AG04450 (cell line): ENCODE results near the gene MSI2. TPM values are rescaled to one million over a fixed set of nuclear protein-coding genes. Genes with fewer than 3 reads are reported as not detected.

ENCODE experiments used
- CTCF ChIA-PET: fragments of 300-600, 350-600 bp; formaldehyde crosslinking; extraction: SDS; loops from one replicate; lab custom pipeline; 2022; ENCODE audit warnings: antibody characterized with exemption, inconsistent platforms; lab: Charles Lee
- POLR2A ChIA-PET: fragments of 350-600 bp; formaldehyde crosslinking; extraction: SDS; loops from one replicate; lab custom pipeline; 2021; ENCODE audit warnings: antibody characterized with exemption, inconsistent platforms; lab: Yijun Ruan, JAX
- DNase-seq: peaks from one replicate; pipeline ENCODE4 v3.0.0-alpha.2; 2011; ENCODE audit warnings: low read depth, low spot score
- H3K27ac ChIP-seq: one replicate; pipeline ENCODE4 v1.5.1; 2012; ENCODE audit warnings: low read depth, low read length, control low read depth
- H3K27me3 ChIP-seq: one replicate; pipeline ENCODE4 v1.6.0; 2012; ENCODE audit warnings: low read length; ENCODE audit not compliant: control insufficient read depth, insufficient read depth
- H3K4me3 ChIP-seq: 2 replicates; pipeline ENCODE4 v1.5.1; 2011; ENCODE audit warnings: mild to moderate bottlenecking, low read depth, low read length, control low read depth
- H3K9me3 ChIP-seq: 2 replicates; pipeline ENCODE4 v1.5.1; 2012; ENCODE audit warnings: low read length; ENCODE audit not compliant: control insufficient read depth, insufficient read depth
- polyA plus RNA-seq: library from polyadenylated mRNA; depleted of rRNA; stranded (reverse); fragments of >200 nt; gene quantifications from 2 replicates; pipeline ENCODE4 v1.2.3, GENCODE V29; 2011
- TF ChIP-seq, protein P1 (sequence below): IDR thresholded peaks from 2 replicates; pipeline ENCODE4 v1.5.1; 2011; ENCODE audit warnings: low read depth, low read length, control low read depth, inconsistent platforms

MSI2 gene
- polyA plus RNA-seq, 1 experiment = 26.2 TPM

DNA sequence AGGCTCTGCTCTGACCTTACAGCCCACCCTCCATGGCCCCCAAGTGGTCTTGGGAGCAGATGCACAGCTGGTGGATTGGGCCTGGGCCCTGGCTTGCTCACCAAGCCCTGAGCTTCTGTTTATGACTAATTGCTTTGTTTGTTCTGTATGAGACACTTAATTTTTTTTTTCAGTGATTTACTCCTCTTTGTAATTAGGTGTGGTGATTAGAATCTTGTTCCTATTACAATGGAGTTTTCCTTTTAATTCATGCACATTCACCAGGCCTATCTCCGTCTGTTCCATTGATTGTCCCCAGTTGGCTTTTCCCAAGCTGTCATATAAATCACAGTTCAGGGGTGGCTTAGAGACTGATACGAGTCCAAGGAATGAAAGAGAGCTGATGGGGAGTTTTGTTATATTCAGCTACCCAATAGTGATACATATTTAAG lies 246.5 kb downstream of the MSI2 start:
- H3K9me3 ChIP-seq = no peaks in the 10 kb centered on the region
- no peak overlapping the region for H3K27ac ChIP-seq
- POLR2A ChIA-PET = no interaction called here
- H3K4me3 ChIP-seq = no peak overlapping the region
- DNase-seq = no peak
- CTCF ChIA-PET = interaction anchor here (0.9 kb wide), 1 partner anchor 260 kb away, joined by 4 read pairs; no protein-coding TSS in a partner anchor
- H3K27me3 ChIP-seq = no peaks in the 10 kb centered on the region
- TF ChIP-seq, protein P1, sequence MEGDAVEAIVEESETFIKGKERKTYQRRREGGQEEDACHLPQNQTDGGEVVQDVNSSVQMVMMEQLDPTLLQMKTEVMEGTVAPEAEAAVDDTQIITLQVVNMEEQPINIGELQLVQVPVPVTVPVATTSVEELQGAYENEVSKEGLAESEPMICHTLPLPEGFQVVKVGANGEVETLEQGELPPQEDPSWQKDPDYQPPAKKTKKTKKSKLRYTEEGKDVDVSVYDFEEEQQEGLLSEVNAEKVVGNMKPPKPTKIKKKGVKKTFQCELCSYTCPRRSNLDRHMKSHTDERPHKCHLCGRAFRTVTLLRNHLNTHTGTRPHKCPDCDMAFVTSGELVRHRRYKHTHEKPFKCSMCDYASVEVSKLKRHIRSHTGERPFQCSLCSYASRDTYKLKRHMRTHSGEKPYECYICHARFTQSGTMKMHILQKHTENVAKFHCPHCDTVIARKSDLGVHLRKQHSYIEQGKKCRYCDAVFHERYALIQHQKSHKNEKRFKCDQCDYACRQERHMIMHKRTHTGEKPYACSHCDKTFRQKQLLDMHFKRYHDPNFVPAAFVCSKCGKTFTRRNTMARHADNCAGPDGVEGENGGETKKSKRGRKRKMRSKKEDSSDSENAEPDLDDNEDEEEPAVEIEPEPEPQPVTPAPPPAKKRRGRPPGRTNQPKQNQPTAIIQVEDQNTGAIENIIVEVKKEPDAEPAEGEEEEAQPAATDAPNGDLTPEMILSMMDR = no peak

- ChIA-PET POLR2A (no interaction called here), CTCF (interaction anchor here (1.1 to 1.5 kb wide), 2 partner anchors 244 to 261 kb away, joined by 3 to 4 read pairs; no protein-coding TSS in a partner anchor)
- no peak for DNase-seq
- Histone ChIP-seq H3K9me3 (no peaks in the 10 kb centered on the region), H3K4me3 (no peak overlapping the region), H3K27ac (no peak overlapping the region), H3K27me3 (no peaks in the 10 kb centered on the region)
- TF ChIP-seq, protein P1 = no peak
Measured at GRCh38 chr17:57504208-57504607, 247.9 kb downstream of the MSI2 start.

DNA sequence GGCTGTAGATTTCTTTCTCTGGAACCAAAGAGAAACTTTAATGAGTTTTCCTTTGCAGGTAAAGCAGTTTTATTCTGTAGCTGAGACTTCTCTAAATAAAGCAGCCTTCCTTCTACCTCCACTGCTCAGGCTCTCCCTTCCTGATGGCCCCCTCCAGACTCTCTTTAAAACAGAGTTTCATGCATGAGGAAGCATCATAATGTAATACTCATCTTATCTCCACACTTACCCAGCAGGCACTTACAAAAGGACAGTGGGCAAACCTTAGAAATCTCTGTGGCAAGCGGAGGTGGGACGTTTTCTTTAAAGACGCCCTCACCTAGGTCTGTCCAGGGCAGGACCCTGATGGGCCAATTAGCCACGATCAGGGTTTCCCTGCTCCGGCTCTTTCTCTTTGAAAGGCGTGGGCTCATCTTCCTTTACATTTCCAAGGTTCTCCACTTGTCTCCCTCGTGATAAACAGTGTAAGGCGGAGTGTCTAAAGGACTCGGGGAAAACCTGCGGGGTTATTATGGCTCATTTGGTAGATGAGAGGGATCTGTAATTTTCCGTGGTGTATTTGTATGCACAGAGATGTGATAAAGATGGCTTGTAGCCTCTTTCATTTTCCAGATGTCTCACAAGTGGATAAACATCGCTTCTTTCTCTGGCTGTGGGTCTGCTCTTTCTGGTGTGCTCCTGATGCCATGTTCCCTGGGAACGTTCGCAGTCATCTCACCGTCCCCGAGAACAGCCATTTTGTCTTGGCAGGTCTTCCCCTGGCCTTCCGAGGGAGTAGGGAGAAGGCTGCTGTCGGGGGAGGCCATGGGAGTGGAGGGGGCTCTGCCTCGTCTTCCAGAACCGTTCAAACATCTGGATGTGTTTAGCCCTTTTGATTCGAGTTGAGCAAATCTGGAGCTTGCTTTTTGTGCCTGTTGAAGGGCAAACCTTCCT lies 249.8 kb downstream of the MSI2 start:
- DNase-seq = no peak
- Histone ChIP-seq H3K4me3 (no peak overlapping the region), H3K27ac (no peak overlapping the region), H3K9me3 (no peaks in the 10 kb centered on the region), H3K27me3 (no peaks in the 10 kb centered on the region)
- POLR2A ChIA-PET = no interaction called here
- CTCF ChIA-PET = interaction anchor here (1.5 kb wide), 1 partner anchor 242 kb away, joined by 4 read pairs; no protein-coding TSS in a partner anchor
- TF ChIP-seq, protein P1 = no peak

- TF ChIP-seq, protein P1 = no peak
- DNase-seq = no peak
- Histone ChIP-seq H3K9me3 (no peaks in the 10 kb centered on the region), H3K27me3 (no peaks in the 10 kb centered on the region), H3K4me3 (no peak overlapping the region), H3K27ac (no peak overlapping the region)
- CTCF ChIA-PET = no interaction called here
- POLR2A ChIA-PET = no interaction called here
Measured at GRCh38 chr17:57506774-57507127, 250.4 kb downstream of the MSI2 start.

DNA sequence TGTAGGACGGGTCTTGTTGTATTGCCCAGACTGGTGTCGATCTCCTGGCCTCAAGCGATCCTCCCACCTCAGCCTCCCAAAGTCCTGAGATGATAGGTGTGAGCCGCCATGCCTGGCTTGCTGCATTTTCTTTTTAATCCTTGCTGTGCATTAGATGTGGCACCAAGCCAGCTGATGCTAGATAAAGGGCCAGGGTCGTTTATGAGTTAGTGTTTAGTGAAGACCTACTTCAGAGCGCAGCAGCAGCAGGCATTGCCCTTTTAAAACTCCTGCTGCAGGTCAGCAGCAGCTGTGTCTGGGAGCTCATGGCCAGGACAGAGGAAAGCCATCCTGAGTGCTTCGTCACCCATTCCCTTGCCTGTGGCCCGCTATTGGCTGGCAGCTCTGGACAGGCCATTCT lies 251.5 kb downstream of the MSI2 start:
- Histone ChIP-seq H3K27ac (no peak overlapping the region), H3K27me3 (no peaks in the 10 kb centered on the region), H3K9me3 (no peaks in the 10 kb centered on the region), H3K4me3 (no peak overlapping the region)
- ChIA-PET POLR2A (no interaction called here), CTCF (interaction anchor here (1.0 kb wide), 1 partner anchor 265 kb away, joined by 4 read pairs; no protein-coding TSS in a partner anchor)
- TF ChIP-seq, protein P1 = no peak
- DNase-seq = no peak
